ENCODE results near the gene VSIG2.

The VSIG2 gene

GRCh38 chr11:124751741-124752470 is at the start of gene VSIG2:
VSIG2 (minus strand) TSS chr11:124752255; CDS start chr11:124752137, 118 bp downstream.
- H3K4me1 ChIP-seq (ENCODE audit: insufficient read depth, low read length): peaks cover 23% of the 10 kb centered on the region
- H3K36me3 ChIP-seq (ENCODE audit: insufficient read depth, low read length): no peaks in the 10 kb centered on the region
- H3K9ac ChIP-seq (ENCODE audit: low read depth, low read length): peak within 1 kb of the TSS; percentile 49
- no peaks in the 10 kb centered on the region for H3K9me3 ChIP-seq (ENCODE audit: control insufficient read depth, insufficient read depth, low read length)

GRCh38 chr11:124801014-124801413 is 49.0 kb upstream of the VSIG2 start:
- Histone ChIP-seq H3K9ac (ENCODE audit: low read depth, low read length) (peak overlapping the region; percentile 83), H3K9me3 (ENCODE audit: control insufficient read depth, insufficient read depth, low read length) (no peaks in the 10 kb centered on the region), H3K36me3 (ENCODE audit: insufficient read depth, low read length) (no peaks in the 10 kb centered on the region), H3K4me1 (ENCODE audit: insufficient read depth, low read length) (peaks cover 10% of the 10 kb centered on the region)

GRCh38 chr11:124800226-124800929 is 48.3 kb upstream of the VSIG2 start, which contains the start of gene MSANTD2:
MSANTD2 (minus strand) TSS chr11:124800406; CDS start chr11:124800380, 26 bp downstream.
- Histone ChIP-seq H3K36me3 (ENCODE audit: insufficient read depth, low read length) (no peaks in the 10 kb centered on the region), H3K9ac (ENCODE audit: low read depth, low read length) (peak within 1 kb of the TSS; percentile 83), H3K9me3 (ENCODE audit: control insufficient read depth, insufficient read depth, low read length) (no peaks in the 10 kb centered on the region), H3K4me1 (ENCODE audit: insufficient read depth, low read length) (peaks cover 11% of the 10 kb centered on the region)

GRCh38 chr11:124799348-124800225 is 47.5 kb upstream of the VSIG2 start:
- Histone ChIP-seq H3K4me1 (ENCODE audit: insufficient read depth, low read length) (peaks cover 13% of the 10 kb centered on the region), H3K36me3 (ENCODE audit: insufficient read depth, low read length) (no peaks in the 10 kb centered on the region), H3K9me3 (ENCODE audit: control insufficient read depth, insufficient read depth, low read length) (no peaks in the 10 kb centered on the region), H3K9ac (ENCODE audit: low read depth, low read length) (peak overlapping the region; percentile 83)

- no peaks in the 10 kb centered on the region for H3K9me3 ChIP-seq (ENCODE audit: control insufficient read depth, insufficient read depth, low read length)
- no peaks in the 10 kb centered on the region for H3K36me3 ChIP-seq (ENCODE audit: insufficient read depth, low read length)
- peak overlapping the region; percentile 83 for H3K9ac ChIP-seq (ENCODE audit: low read depth, low read length)
- peaks cover 13% of the 10 kb centered on the region for H3K4me1 ChIP-seq (ENCODE audit: insufficient read depth, low read length)
Measured at GRCh38 chr11:124798991-124799347, 46.9 kb upstream of the VSIG2 start.

- H3K36me3 ChIP-seq (ENCODE audit: insufficient read depth, low read length): no peaks in the 10 kb centered on the region
- H3K9ac ChIP-seq (ENCODE audit: low read depth, low read length): no peak overlapping the region
- H3K9me3 ChIP-seq (ENCODE audit: control insufficient read depth, insufficient read depth, low read length): no peaks in the 10 kb centered on the region
- peaks cover 27% of the 10 kb centered on the region for H3K4me1 ChIP-seq (ENCODE audit: insufficient read depth, low read length)
Measured at GRCh38 chr11:124796312-124796711, 44.3 kb upstream of the VSIG2 start.

- H3K9ac ChIP-seq (ENCODE audit: low read depth, low read length): no peak overlapping the region
- peaks cover 27% of the 10 kb centered on the region for H3K4me1 ChIP-seq (ENCODE audit: insufficient read depth, low read length)
Measured at GRCh38 chr11:124793466-124794278, 41.6 kb upstream of the VSIG2 start.

GRCh38 chr11:124791626-124792341 is 39.7 kb upstream of the VSIG2 start:
- Histone ChIP-seq H3K36me3 (ENCODE audit: insufficient read depth, low read length) (no peaks in the 10 kb centered on the region), H3K4me1 (ENCODE audit: insufficient read depth, low read length) (peaks cover 27% of the 10 kb centered on the region), H3K9ac (ENCODE audit: low read depth, low read length) (no peak overlapping the region), H3K9me3 (ENCODE audit: control insufficient read depth, insufficient read depth, low read length) (no peaks in the 10 kb centered on the region)

More at GRCh38 chr11:124793466-124794278, 41.6 kb upstream of the VSIG2 start:
- Histone ChIP-seq H3K36me3 (ENCODE audit: insufficient read depth, low read length) (no peaks in the 10 kb centered on the region), H3K9me3 (ENCODE audit: control insufficient read depth, insufficient read depth, low read length) (no peaks in the 10 kb centered on the region)

- H3K4me1 ChIP-seq (ENCODE audit: insufficient read depth, low read length): peaks cover 23% of the 10 kb centered on the region
- no peaks in the 10 kb centered on the region for H3K36me3 ChIP-seq (ENCODE audit: insufficient read depth, low read length)
- no peaks in the 10 kb centered on the region for H3K9me3 ChIP-seq (ENCODE audit: control insufficient read depth, insufficient read depth, low read length)
- H3K9ac ChIP-seq (ENCODE audit: low read depth, low read length): no peak overlapping the region
Measured at GRCh38 chr11:124788521-124788920, 36.5 kb upstream of the VSIG2 start.

- Histone ChIP-seq H3K9me3 (ENCODE audit: control insufficient read depth, insufficient read depth, low read length) (no peaks in the 10 kb centered on the region), H3K4me1 (ENCODE audit: insufficient read depth, low read length) (no peaks in the 10 kb centered on the region), H3K9ac (ENCODE audit: low read depth, low read length) (no peak overlapping the region), H3K36me3 (ENCODE audit: insufficient read depth, low read length) (no peaks in the 10 kb centered on the region)
Measured at GRCh38 chr11:124784051-124784450, 32.0 kb upstream of the VSIG2 start.

GRCh38 chr11:124783002-124783401 is 30.9 kb upstream of the VSIG2 start:
- Histone ChIP-seq H3K36me3 (ENCODE audit: insufficient read depth, low read length) (no peaks in the 10 kb centered on the region), H3K9ac (ENCODE audit: low read depth, low read length) (no peak overlapping the region), H3K4me1 (ENCODE audit: insufficient read depth, low read length) (no peaks in the 10 kb centered on the region), H3K9me3 (ENCODE audit: control insufficient read depth, insufficient read depth, low read length) (no peaks in the 10 kb centered on the region)

- no peaks in the 10 kb centered on the region for H3K9me3 ChIP-seq (ENCODE audit: control insufficient read depth, insufficient read depth, low read length)
- no peaks in the 10 kb centered on the region; the same call in 1 of the 2 replicates for H3K36me3 ChIP-seq (ENCODE audit: insufficient read depth, low read length)
- H3K4me1 ChIP-seq (ENCODE audit: insufficient read depth, low read length): no peaks in the 10 kb centered on the region
- no peak overlapping the region for H3K9ac ChIP-seq (ENCODE audit: low read depth, low read length)
Measured at GRCh38 chr11:124779568-124779967, 27.5 kb upstream of the VSIG2 start.

- Histone ChIP-seq H3K9me3 (ENCODE audit: control insufficient read depth, insufficient read depth, low read length) (no peaks in the 10 kb centered on the region), H3K9ac (ENCODE audit: low read depth, low read length) (no peak overlapping the region), H3K4me1 (ENCODE audit: insufficient read depth, low read length) (no peaks in the 10 kb centered on the region), H3K36me3 (ENCODE audit: insufficient read depth, low read length) (no peaks in the 10 kb centered on the region; the same call in 1 of the 2 replicates)
Measured at GRCh38 chr11:124778281-124778680, 26.2 kb upstream of the VSIG2 start.

Measured in ES-I3 (cell line).